Measurements from ENCODE around the gene PDHX.

DNA sequence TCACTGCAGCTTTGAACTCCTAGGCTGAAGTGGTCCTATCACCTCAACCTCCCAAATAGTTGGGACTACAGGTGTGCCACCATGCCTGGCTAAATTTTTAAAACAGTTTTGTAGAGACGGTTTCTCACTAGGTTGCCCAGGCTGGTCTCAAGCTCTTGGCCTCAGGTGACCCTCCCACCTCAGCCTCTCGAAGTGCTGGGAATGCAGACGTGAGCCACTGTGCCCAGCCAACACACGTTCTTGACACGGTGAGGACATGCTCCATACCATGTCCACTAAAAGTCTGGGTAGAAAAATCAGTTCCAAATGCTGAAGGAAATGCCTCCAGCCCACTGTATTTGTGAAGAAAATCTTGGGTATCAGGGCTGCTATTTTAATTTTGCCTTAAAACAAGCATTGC, 46.9 kb downstream of the PDHX start:
- TF ChIP-seq, protein P1, sequence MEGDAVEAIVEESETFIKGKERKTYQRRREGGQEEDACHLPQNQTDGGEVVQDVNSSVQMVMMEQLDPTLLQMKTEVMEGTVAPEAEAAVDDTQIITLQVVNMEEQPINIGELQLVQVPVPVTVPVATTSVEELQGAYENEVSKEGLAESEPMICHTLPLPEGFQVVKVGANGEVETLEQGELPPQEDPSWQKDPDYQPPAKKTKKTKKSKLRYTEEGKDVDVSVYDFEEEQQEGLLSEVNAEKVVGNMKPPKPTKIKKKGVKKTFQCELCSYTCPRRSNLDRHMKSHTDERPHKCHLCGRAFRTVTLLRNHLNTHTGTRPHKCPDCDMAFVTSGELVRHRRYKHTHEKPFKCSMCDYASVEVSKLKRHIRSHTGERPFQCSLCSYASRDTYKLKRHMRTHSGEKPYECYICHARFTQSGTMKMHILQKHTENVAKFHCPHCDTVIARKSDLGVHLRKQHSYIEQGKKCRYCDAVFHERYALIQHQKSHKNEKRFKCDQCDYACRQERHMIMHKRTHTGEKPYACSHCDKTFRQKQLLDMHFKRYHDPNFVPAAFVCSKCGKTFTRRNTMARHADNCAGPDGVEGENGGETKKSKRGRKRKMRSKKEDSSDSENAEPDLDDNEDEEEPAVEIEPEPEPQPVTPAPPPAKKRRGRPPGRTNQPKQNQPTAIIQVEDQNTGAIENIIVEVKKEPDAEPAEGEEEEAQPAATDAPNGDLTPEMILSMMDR (IDR thresholded peaks at IDR 0.05; ENCODE audit: insufficient read depth, low read depth, low read length) = no peak
- no peak for TF ChIP-seq EZH2 (IDR thresholded peaks at IDR 0.05; ENCODE audit: insufficient read depth, low read length)
